Uterus (tissue), 2 donors: ENCODE results near the gene ZNF416.

ENCODE experiments used
- POLR2A ChIP-seq, 2 donors: fragments of 450-650 bp; IDR thresholded peaks; one replicate each; pipeline ENCODE4 v1.6.1; 2016; ENCODE audit warnings: antibody characterized with exemption in 2 of 2, mild to moderate bottlenecking in 1 of 2, moderate library complexity in 1 of 2
- TF ChIP-seq, protein P1 (sequence below), 4 experiments: fragments of 200-600 bp in 2 of 4; fragments of 450-650 bp in 2 of 4; sonication (generic) in 2 of 4; IDR thresholded peaks; one replicate each; pipeline ENCODE4 v1.5.1; 2016 to 2019; ENCODE audit warnings: antibody characterized with exemption in 4 of 4, mild to moderate bottlenecking in 2 of 4, moderate library complexity in 1 of 4

DNA sequence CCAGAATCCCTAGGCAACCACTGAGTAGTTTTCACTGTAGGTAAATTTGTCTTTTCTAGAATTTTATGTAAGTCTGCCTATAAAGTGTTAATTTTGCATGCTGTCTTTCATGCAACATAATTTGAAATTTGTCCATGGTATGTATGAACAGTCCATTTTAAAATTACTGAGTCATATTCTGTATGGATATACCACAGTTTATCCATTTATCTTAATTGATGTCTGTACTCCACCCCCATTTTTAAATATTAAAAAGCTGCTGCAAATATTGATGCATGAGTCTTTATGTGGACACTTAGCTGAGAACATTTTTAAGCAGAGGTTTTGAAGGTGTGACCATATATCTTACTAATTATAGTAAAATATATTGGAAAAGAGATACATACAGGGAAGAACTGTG lies 44.4 kb upstream of the ZNF416 start:
- TF ChIP-seq POLR2A (IDR thresholded peaks at IDR 0.05) = no peak
- TF ChIP-seq, protein P1, sequence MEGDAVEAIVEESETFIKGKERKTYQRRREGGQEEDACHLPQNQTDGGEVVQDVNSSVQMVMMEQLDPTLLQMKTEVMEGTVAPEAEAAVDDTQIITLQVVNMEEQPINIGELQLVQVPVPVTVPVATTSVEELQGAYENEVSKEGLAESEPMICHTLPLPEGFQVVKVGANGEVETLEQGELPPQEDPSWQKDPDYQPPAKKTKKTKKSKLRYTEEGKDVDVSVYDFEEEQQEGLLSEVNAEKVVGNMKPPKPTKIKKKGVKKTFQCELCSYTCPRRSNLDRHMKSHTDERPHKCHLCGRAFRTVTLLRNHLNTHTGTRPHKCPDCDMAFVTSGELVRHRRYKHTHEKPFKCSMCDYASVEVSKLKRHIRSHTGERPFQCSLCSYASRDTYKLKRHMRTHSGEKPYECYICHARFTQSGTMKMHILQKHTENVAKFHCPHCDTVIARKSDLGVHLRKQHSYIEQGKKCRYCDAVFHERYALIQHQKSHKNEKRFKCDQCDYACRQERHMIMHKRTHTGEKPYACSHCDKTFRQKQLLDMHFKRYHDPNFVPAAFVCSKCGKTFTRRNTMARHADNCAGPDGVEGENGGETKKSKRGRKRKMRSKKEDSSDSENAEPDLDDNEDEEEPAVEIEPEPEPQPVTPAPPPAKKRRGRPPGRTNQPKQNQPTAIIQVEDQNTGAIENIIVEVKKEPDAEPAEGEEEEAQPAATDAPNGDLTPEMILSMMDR (IDR thresholded peaks at IDR 0.05) = no peak
